HepG2 (cell line): ENCODE results near the gene NDC80. TPM values are rescaled to one million over a fixed set of nuclear protein-coding genes. Genes with fewer than 3 reads are reported as not detected.

ENCODE experiments used
- ATAC-seq: fragments of 200-7000 bp; cut with Tn5 transposase; 3 replicates; pipeline ENCODE4 v1.9.1; 2020; ENCODE audit warnings: mild to moderate bottlenecking, moderate library complexity
- BruUV-seq: library from RNA; stranded (reverse); fragments of 400-500 nt; replicated peaks from 2 replicates; lab custom pipeline; 2021; lab: Mats Ljungman, UMichigan
- CTCF ChIA-PET: fragments of 300-600 bp; formaldehyde crosslinking; extraction: SDS; loops from one replicate; lab custom pipeline; 2021; ENCODE audit warnings: low total read pairs, inconsistent platforms, low intra/inter-chr PET ratio; lab: Yijun Ruan, JAX
- POLR2A ChIA-PET: fragments of 350-600 bp; sonication (Branson Sonifier 250); formaldehyde crosslinking; loops from one replicate; lab custom pipeline; 2020; ENCODE audit warnings: antibody characterized with exemption, inconsistent platforms; lab: Yijun Ruan, JAX
- DNase-seq: peaks from one replicate; pipeline ENCODE4 v3.0.0-alpha.2; 2015; ENCODE audit warnings: low spot score
- FAIRE-seq: peaks from 3 replicates; lab custom pipeline; 2011; peaks lifted over from hg19 to GRCh38; lab: Jason Lieb, UNC
- H2AFZ ChIP-seq: one replicate; pipeline ENCODE4 v1.6.1; 2011; ENCODE audit warnings: low read length, inconsistent platforms
- H3K27ac ChIP-seq: fragments of 300-600 bp; 3 replicates; pipeline ENCODE4 v1.8.0; 2011; ENCODE audit warnings: mixed run types, mild to moderate bottlenecking, mixed read lengths, low read length, inconsistent platforms; ENCODE audit not compliant: insufficient read depth; ENCODE audit errors: extremely low read length
- H3K27me3 ChIP-seq, 2 experiments: fragments of 200-600 bp in 1 of 2; 2 replicates in 1 of 2; 3 replicates in 1 of 2; pipeline versions ENCODE4 v1.6.0 to v1.8.0; 2011; ENCODE audit warnings: low read length in 2 of 2, mild to moderate bottlenecking in 2 of 2, moderate library complexity in 2 of 2, inconsistent platforms in 1 of 2; ENCODE audit not compliant: insufficient read depth in 2 of 2, control insufficient read depth in 1 of 2
- H3K36me3 ChIP-seq, 2 experiments: fragments of 200-600 bp in 1 of 2; replicated peaks in 1 of 2; 2 replicates in 1 of 2; 3 replicates in 1 of 2; pipeline versions ENCODE4 v1.5.1 to v1.8.0; 2011; ENCODE audit warnings: low read length in 2 of 2, inconsistent platforms in 1 of 2; ENCODE audit not compliant: insufficient read depth in 2 of 2, control insufficient read depth in 1 of 2
- H3K4me1 ChIP-seq: 2 replicates; pipeline ENCODE4 v1.5.1; 2012; ENCODE audit warnings: low read length, inconsistent platforms; ENCODE audit not compliant: insufficient read depth
- H3K4me2 ChIP-seq: 2 replicates; pipeline ENCODE4 v1.6.0; 2011; ENCODE audit warnings: low read depth, low read length, inconsistent platforms
- H3K4me3 ChIP-seq, 3 experiments: fragments of 200-600 bp in 1 of 3; sonication (generic), shearing (Covaris generic) in 1 of 3; replicated peaks in 1 of 3; 2 replicates each; pipeline ENCODE4 v1.5.1; 2011 to 2016; ENCODE audit warnings: low read length in 3 of 3, inconsistent platforms in 2 of 3, low read depth in 2 of 3, mild to moderate bottlenecking in 2 of 3, control low read depth in 1 of 3, mixed read lengths in 1 of 3; ENCODE audit not compliant: insufficient read depth in 1 of 3
- H3K79me2 ChIP-seq: one replicate; pipeline ENCODE4 v1.6.1; 2011; ENCODE audit warnings: low read length, inconsistent platforms; ENCODE audit not compliant: insufficient read depth
- H3K9ac ChIP-seq: 2 replicates; pipeline ENCODE4 v1.6.0; 2011; ENCODE audit warnings: mild to moderate bottlenecking, low read depth, low read length, inconsistent platforms; ENCODE audit not compliant: insufficient read depth
- H3K9me3 ChIP-seq: 2 replicates; pipeline ENCODE4 v1.5.1; 2012; ENCODE audit warnings: mild to moderate bottlenecking, low read length
- H4K20me1 ChIP-seq: 2 replicates; pipeline ENCODE4 v1.6.0; 2011; ENCODE audit warnings: inconsistent platforms, mild to moderate bottlenecking, low read length, moderate library complexity; ENCODE audit not compliant: insufficient read depth
- CEBPG ChIP-seq: IDR thresholded peaks from 2 replicates; pipeline ENCODE4 v1.6.1; 2016
- HMGXB4 ChIP-seq, 2 experiments: sonication (generic) in 1 of 2; formaldehyde crosslinking in 1 of 2; IDR thresholded peaks; 2 replicates each; pipeline versions ENCODE4 v1.4.0 to v1.6.1; 2018 to 2020; ENCODE audit warnings: missing genetic modification reagents in 2 of 2, borderline replicate concordance in 1 of 2, low read depth in 1 of 2, mild to moderate bottlenecking in 1 of 2, missing biosample characterization in 1 of 2
- LCORL ChIP-seq, 2 experiments: fragments of 450-650 bp in 1 of 2; sonication (generic) in 1 of 2; formaldehyde crosslinking in 1 of 2; IDR thresholded peaks; 2 replicates each; pipeline versions ENCODE4 v1.5.0 to v1.6.1; 2017 to 2020; ENCODE audit warnings: antibody characterized with exemption in 1 of 2, missing genetic modification reagents in 1 of 2
- NR3C1 ChIP-seq: sonication (generic); formaldehyde crosslinking; IDR thresholded peaks from 2 replicates; pipeline ENCODE4 v1.4.0; 2020; ENCODE audit warnings: missing genetic modification reagents
- NRL ChIP-seq: sonication (generic); formaldehyde crosslinking; IDR thresholded peaks from 2 replicates; pipeline ENCODE4 v1.5.0; 2020; ENCODE audit warnings: missing genetic modification reagents, mild to moderate bottlenecking, moderate library complexity, borderline replicate concordance
- POLR2AphosphoS2 ChIP-seq: IDR thresholded peaks from 2 replicates; pipeline ENCODE4 v1.6.1; 2011; ENCODE audit warnings: low read depth, low read length, improper control_type of control experiment
- SRY ChIP-seq: sonication (generic); formaldehyde crosslinking; IDR thresholded peaks from 2 replicates; pipeline ENCODE4 v1.8.0; 2022; ENCODE audit warnings: mild to moderate bottlenecking, missing genetic modification reagents
- ZFAT ChIP-seq: sonication (generic); formaldehyde crosslinking; conservative IDR thresholded peaks from 2 replicates; pipeline ENCODE4 v1.8.1; 2023; ENCODE audit warnings: missing genetic modification reagents, inconsistent platforms
- ZNF253 ChIP-seq: sonication (generic); formaldehyde crosslinking; IDR thresholded peaks from 2 replicates; pipeline ENCODE4 v1.8.0; 2022; ENCODE audit warnings: mild to moderate bottlenecking, missing genetic modification reagents, borderline replicate concordance
- ZNF280B ChIP-seq: sonication (generic); formaldehyde crosslinking; IDR thresholded peaks from 2 replicates; pipeline ENCODE4 v1.5.0; 2020; ENCODE audit warnings: missing genetic modification reagents, mild to moderate bottlenecking, borderline replicate concordance
- ZNF441 ChIP-seq: sonication (generic); formaldehyde crosslinking; IDR thresholded peaks from 2 replicates; pipeline ENCODE4 v1.7.0; 2021; ENCODE audit warnings: missing genetic modification reagents, borderline replicate concordance
- WGBS: methylation state at CpG from one replicate; pipeline ENCODE4 v1.1.6; 2017; ENCODE audit warnings: low lambda C conversion rate; 5-methylcytosine and 5-hydroxymethylcytosine counted together
- in situ Hi-C: cut with HindIII; loops from 2 replicates; pipeline ENCODE4 v1.10.0; 2017; ENCODE audit warnings: low pct_unique_long_range_greater_than_20kb; ENCODE audit not compliant: extremely low pct_ligation_motif_present
- intact Hi-C: fragments of 100-400 bp; cut with micrococcal nuclease; formaldehyde crosslinking; loops from one replicate; pipeline ENCODE4 v1.10.0; 2022; ENCODE audit not compliant: unreplicated experiment
- polyA plus RNA-seq, 8 experiments: library from polyadenylated mRNA; depleted of rRNA in 3 of 8; stranded (reverse) in 7 of 8; unstranded in 1 of 8; fragments of >200 nt; fragmentation: Illumina TruSeq in 4 of 8; extraction: Trizol in 4 of 8; gene quantifications; 2 replicates each; pipeline versions ENCODE4 v1.2.1 to v1.2.3, GENCODE V29; 2011 to 2016; ENCODE audit warnings: low read depth in 4 of 8, missing spikeins in 1 of 8, mixed read lengths in 1 of 8; ENCODE audit not compliant: insufficient read depth in 1 of 8
- total RNA-seq, 5 experiments: library from RNA; depleted of rRNA; stranded (reverse); fragments of >200 nt; fragmentation: Illumina TruSeq; extraction: Trizol; gene quantifications; 2 replicates each; pipeline ENCODE4 v1.2.3, GENCODE V29; 2016; ENCODE audit warnings: low read depth in 1 of 5

Gene NDC80
- total and polyA plus RNA-seq, 2 of the 13 experiments (the other 11 are each of a cell fraction or from before 2014, with no cell fraction given): 9.6 to 33.0 TPM

- H3K27ac ChIP-seq: no peak overlapping the region
- DNase-seq: no peak
- H3K4me2 ChIP-seq: peak overlapping the region; percentile 92
- peak overlapping the region; percentile 98 for H3K9ac ChIP-seq
- peak overlapping the region; percentile 82 to 89 (median 83); a peak in 5 of 6 replicates for H3K4me3 ChIP-seq
- in situ Hi-C loops (loop anchor here (25.0 kb wide), 1 partner anchor 1707 kb away; no protein-coding TSS in a partner anchor), intact Hi-C loops (loop anchor here (2.0 kb wide), 1 partner anchor 19 kb away; no protein-coding TSS in a partner anchor)
- no TSS peak for BruUV-seq
- 92% methylated on average over 10 of the region's 10 CpGs for WGBS
- H4K20me1 ChIP-seq: no peaks in the 10 kb centered on the region
- 0 out of 5 replicates have a peak, but pooled peaks cover 0 to 4% of the 10 kb centered on the region in 2 experiments for H3K36me3 ChIP-seq
- H2AFZ ChIP-seq: no peak overlapping the region
- no peak for TF ChIP-seq CEBPG (CRISPR knock-in tag)
- peaks cover 23% of the 10 kb centered on the region for H3K4me1 ChIP-seq
- ChIA-PET POLR2A (no interaction called here), CTCF (no interaction called here)
- peaks cover 49% of the 10 kb centered on the region for H3K79me2 ChIP-seq
- FAIRE-seq: no peak
- H3K9me3 ChIP-seq: no peaks in the 10 kb centered on the region
- no peak for ATAC-seq
- H3K27me3 ChIP-seq: no peaks in the 10 kb centered on the region; a peak in 1 of 5 replicates
Observed at GRCh38 chr18:2569338-2570207, 1.8 kb upstream of the NDC80 start.

GRCh38 chr18:2570772-2571199 lies 571 bp upstream of the NDC80 start:
- intact Hi-C loops (loop anchor here (2.0 kb wide), 1 partner anchor 18 kb away; no protein-coding TSS in a partner anchor), in situ Hi-C loops (loop anchor here (25.0 kb wide), 1 partner anchor 1708 kb away; no protein-coding TSS in a partner anchor)
- Histone ChIP-seq H3K4me3 (peak overlapping the region; percentile 82 to 89 (median 83)), H3K27ac (peak overlapping the region; percentile 99), H3K4me1 (peaks cover 23% of the 10 kb centered on the region), H3K79me2 (peaks cover 52% of the 10 kb centered on the region), H3K36me3 (peaks cover 2 to 14% of the 10 kb centered on the region in 2 experiments; a peak in 3 of 5 replicates), H2AFZ (peak overlapping the region; percentile 46), H3K9ac (peak overlapping the region; percentile 98), H4K20me1 (no peaks in the 10 kb centered on the region), H3K27me3 (no peaks in the 10 kb centered on the region; a peak in 1 of 5 replicates), H3K9me3 (no peaks in the 10 kb centered on the region), H3K4me2 (peak overlapping the region; percentile 92)
- CTCF ChIA-PET: no interaction called here
- DNase-seq: peak; percentile 60
- no peak for FAIRE-seq
- TSS peak; percentile 80 for BruUV-seq
- POLR2A ChIA-PET: interaction anchor here (1.1 to 1.4 kb wide), 2 partner anchors 17 to 86 kb away, joined by 3 to 4 read pairs; no protein-coding TSS in a partner anchor
- WGBS: under 1% methylated on average over 16 of the region's 16 CpGs
- peak; percentile 91 for ATAC-seq
- TF ChIP-seq ZNF441 (CRISPR knock-in tag) (0 out of 2 replicates have a peak, but pooled peaks have one; percentile 5), NR3C1 (CRISPR knock-in tag) (no peak), POLR2AphosphoS2 (no peak), HMGXB4 (CRISPR knock-in tag; IDR thresholded peaks at IDR 0.05; ENCODE audit: borderline replicate concordance in 1 of 2, low read depth in 1 of 2) (peak in 1 of 2 experiments; percentile 43; a peak in 1 of 4 replicates), ZNF253 (no peak), SRY (peak; percentile 35; the same call in 1 of the 2 replicates), NRL (peak; percentile 47; the same call in 1 of the 2 replicates), ZNF280B (CRISPR knock-in tag) (0 out of 2 replicates have a peak, but pooled peaks have one; percentile 1), LCORL (IDR thresholded peaks at IDR 0.05) (0 out of 2 replicates have a peak, but pooled peaks have one; percentile 56), LCORL (CRISPR knock-in tag; IDR thresholded peaks at IDR 0.05) (no peak; the same call in 1 of the 2 replicates), ZFAT (CRISPR knock-in tag) (no peak)
